Cortex of kidney (tissue), 1 donor: Measurements from ENCODE around the gene CCDC175.

Experiments
- DNase-seq: peaks from one replicate; lab custom pipeline; 2025; lab: John Stamatoyannopoulos, UW

Gene CCDC175

DNA sequence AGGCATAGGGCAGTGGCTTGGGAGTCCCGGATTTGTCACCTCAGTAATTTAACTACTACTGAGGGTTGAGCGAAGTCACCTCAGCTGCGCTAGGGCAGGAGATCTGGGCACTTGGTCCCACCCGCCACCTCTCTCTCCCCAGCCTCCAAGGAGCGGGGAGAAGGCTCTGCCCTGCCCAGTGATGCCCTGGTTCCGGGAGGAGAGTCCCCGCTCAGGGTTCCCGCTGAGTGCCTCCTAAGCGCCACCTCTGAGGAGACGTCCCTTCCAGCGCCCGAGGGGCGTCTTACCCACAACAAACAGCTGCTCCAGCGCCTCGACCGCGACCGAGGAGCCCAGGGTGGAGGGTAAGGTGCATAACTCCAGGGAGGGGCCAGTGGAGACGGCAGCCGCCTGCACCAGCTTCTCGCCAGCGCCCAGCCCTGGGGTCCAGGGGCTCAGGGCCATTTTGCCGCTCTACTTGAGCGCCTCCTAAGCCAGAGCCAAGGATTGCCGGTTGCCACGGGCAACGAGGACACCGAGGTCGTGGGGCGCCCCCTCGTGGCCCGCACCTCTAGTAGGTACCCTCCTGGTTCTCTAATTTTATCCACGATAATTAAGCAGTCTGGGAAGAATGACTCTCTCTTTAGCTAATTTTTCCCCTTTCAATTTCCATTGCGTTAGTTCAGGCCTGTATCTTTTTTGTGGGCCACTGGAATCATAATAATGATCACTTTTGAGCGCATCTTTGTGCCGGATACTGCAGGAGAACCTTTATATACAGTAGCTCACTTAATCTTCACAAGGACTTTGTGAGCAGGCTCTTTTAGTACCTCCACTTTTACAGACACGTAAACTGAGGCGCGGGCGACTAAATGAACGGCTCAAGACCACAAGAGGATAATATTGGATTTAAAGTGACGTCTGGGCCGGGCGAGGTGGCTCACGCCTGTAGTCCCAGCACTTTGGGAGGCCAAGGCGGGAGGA is at the start of gene CCDC175:
CCDC175 (minus strand) TSS at position 481 of the 963 bp plus-strand sequence; CDS start at position 444, 37 bp downstream.
- no peak for DNase-seq

GRCh38 chr14:59622631-59623030 is 46.0 kb upstream of the CCDC175 start:
- DNase-seq, result no peak

GRCh38 chr14:59619061-59619460 is 42.4 kb upstream of the CCDC175 start:
- DNase-seq, result no peak

DNA sequence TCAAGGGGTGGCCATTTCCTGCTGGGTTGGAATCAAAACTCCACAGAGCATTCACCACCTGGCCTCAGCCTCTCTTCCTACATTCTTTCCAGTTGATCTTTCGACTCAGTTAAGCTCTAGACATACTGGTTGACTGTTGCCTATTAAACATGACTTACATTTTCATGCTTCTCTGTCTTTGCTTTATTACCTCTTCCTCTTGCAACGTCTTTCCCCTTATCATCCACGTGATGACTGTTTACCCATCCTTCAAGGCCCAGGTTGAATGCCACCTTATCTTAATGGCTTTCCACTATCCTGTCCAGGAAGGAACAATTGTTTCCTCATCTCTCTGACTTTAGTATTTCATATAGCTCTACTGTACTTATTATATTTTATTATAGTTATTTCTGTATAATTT is 24.4 kb upstream of the CCDC175 start:
- DNase-seq, result no peak

- no peak for DNase-seq
Measured at GRCh38 chr14:59600211-59600945, 23.8 kb upstream of the CCDC175 start.

DNA sequence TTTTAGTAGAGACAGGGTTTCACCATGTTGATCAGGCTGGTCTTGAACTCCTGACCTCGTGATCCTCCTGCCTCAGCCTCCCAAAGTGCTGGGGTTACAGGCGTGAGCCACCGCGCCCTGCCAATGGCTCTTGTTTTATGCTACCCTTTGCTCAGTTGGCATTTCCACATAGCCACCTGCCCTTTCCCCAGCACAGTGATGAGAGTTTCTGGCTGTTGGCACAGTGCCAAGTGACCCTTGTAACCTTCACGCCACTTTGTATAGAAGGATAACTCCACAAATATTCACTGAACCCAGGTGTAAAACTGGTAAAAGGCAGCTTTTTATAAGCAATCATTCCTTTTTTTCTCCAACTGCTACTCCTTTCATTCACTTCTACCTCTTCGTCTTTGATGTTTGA is 18.5 kb upstream of the CCDC175 start:
- DNase-seq, result no peak

- no peak for DNase-seq
Measured at GRCh38 chr14:59591641-59592370, 15.2 kb upstream of the CCDC175 start.

GRCh38 chr14:59588101-59588500 is 11.5 kb upstream of the CCDC175 start:
- no peak for DNase-seq

- no peak for DNase-seq
Measured at GRCh38 chr14:59585891-59586554, 9.4 kb upstream of the CCDC175 start.

DNA sequence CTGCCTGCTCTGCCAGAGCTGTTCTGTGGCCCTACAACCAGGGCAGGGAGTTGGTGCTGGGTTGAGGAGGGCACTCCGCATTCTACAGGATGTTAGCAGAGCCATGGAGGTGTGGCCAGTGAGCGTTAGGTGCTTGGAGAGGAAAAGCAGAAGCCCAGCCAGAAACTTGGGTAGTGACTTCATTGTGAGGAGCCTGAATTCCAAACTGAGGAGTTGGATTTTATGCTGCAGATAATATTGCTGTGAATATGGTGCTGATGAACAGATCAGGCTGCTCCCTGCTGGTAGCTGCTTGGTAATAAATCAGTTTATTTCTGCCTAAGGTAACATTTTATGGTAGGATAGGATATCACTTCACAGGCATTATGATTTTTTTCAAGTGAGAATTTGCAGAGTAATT is 7.1 kb upstream of the CCDC175 start:
- no peak for DNase-seq

DNA sequence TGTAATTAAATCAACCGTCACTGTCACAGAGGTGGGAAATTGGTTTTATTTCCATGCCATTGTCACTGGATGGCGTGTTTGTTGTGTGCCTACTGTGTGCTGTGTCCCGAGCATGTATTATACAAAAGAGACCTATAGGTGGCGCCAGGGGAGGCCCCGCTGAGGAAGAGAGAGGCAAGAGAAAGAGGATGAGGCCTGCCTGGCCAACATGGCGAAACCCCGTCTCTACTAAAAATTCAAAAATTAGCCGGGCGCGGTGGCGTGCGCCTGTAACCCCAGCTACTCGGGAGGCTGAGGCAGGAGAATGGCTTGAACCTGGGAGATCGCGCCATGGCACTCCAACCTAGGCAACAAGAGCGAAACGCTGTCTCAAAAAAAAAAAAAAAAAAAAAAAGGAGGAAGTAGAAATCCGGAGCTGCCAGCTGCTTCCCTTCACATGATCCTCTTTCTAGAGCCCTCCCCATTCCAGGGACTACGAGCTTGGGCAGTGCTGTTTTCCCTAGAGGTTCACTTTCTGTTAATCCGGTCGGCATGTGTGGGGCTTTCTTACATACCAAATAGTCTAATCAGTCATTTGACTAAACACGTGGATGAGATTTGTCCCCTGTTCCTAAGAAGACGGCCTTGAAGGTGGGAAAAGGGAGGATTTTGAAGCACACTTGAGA is 6.4 kb upstream of the CCDC175 start:
- no peak for DNase-seq

- DNase-seq, result no peak
Measured at GRCh38 chr14:59582161-59582560, 5.5 kb upstream of the CCDC175 start.

DNA sequence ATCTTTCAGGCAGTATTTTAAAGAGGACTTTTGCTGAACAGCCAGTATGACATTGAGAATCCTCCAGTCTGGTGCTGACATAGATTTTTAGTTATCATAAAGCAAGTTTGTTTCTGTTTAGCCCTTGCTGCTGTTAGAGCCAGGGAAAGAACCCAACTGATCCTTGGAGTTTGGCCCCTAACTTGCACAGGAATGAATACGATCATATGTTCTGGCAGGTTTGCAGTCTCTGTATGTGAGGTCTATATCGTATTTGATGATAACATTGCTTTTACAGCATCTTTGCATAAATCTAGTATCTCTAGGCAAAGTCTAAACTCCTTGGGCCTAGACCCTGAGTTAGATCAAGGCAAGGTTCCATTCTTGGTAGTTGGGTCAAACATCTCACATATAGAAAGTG is 4.3 kb upstream of the CCDC175 start:
- DNase-seq, result no peak

DNA sequence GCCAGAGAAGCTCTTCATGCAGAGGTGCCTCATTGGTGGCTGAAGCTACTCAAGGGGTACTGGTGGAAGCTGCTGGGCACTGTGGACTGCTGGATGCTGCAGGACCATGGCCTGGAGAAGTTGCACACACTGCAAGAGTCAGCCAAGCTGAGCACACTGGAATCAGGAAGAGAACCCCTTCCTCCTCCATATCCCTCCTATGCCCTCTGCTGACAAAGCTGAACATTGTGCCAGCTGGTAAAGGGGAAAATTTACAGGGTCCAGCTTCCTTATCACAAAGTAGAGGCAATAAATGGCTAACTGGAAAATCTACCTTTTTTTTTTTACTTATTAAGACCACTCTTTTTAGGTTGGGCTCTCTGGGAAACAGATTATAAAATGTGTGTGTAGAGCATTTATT is 6.5 kb downstream of the CCDC175 start:
- DNase-seq, result no peak

GRCh38 chr14:59566725-59567124 is 9.9 kb downstream of the CCDC175 start:
- no peak for DNase-seq

GRCh38 chr14:59566296-59566695 is 10.3 kb downstream of the CCDC175 start:
- no peak for DNase-seq

GRCh38 chr14:59565087-59565486 is 11.5 kb downstream of the CCDC175 start:
- DNase-seq, result no peak

DNA sequence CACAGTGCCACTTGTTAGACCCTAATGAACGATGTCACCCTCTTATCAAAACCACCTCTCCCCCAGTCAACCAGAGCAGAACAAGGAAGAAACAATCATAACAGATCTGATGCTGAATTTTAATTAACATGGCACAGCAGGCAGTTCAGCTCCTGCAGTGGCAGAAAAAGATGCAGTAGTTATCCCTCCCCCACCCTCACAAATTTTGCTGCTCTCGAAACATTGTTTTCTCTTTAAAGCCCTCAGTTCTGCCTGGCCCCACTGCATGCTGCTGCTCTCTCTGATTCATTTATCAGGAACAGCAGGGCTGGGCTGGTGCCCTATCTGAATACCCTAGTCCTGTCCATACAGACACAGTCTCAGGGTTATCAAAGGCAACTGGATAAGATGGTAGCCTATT is 12.2 kb downstream of the CCDC175 start:
- no peak for DNase-seq

DNA sequence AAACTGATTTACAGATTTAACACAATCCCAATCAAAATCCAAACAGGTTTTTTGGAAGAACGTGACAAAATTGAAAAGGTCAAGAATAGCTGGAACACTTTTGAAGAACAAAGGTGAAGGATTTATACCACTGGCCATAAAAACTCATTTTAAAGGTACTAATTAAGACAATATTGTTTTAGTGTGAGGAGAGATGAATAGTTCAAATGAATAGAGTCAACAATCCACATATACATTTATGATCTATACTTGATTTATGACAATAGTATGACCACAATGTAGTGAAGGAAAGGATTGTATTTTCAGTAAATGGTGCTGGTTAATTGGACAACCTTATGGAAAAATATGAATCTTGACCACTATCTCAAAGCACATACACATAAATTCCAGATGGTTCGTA is 29.3 kb downstream of the CCDC175 start:
- no peak for DNase-seq

DNA sequence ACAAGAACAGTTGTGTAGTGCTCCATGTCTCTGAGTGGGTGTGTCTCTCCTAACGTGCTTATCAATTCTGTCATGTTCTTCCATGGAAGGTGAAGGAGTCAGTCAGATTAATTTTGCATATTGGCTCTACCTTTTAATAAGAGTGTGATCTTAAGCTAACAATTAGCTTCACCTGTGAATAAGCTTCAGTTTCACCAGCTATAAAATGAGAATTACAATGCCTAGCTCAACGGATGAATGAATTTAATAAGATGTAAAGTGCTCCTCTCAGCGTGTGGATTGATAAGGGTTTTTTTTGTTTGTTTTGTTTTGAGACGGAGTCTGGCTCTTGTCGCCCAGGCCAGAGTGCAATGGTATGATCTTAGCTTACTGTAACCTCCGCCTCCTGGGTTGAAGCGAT is 32.7 kb downstream of the CCDC175 start:
- DNase-seq, result no peak

GRCh38 chr14:59541731-59542130 is 34.9 kb downstream of the CCDC175 start:
- DNase-seq, result no peak
